Activated T-cell treated with anti-CD3 and anti-CD28 coated beads for 1 hour (primary cell): Measurements from ENCODE around the gene FAM234B.

Experiments
- DNase-seq: peaks from one replicate; pipeline ENCODE4 v3.0.0-alpha.2; 2020; ENCODE audit warnings: low read depth

FAM234B gene

DNA sequence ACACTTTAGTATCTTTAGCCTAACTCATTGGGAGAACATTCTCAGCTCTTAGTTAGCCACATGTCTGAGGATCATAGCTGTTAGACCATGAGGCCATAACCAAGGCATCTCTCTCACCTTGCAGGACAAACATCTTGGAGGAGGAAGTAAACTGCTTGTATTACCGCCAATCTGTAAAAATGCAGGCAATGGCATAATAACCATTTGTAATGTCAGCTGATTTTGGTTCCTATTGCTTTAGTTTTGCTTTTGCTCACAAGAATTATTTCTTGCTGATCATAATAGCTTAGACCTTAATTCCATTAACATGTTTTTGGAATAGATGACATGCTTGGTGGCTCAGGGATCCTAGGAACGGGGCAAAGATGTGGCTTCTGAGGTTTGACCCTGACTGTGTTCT lies 75.6 kb downstream of the FAM234B start:
- no peak for DNase-seq

DNA sequence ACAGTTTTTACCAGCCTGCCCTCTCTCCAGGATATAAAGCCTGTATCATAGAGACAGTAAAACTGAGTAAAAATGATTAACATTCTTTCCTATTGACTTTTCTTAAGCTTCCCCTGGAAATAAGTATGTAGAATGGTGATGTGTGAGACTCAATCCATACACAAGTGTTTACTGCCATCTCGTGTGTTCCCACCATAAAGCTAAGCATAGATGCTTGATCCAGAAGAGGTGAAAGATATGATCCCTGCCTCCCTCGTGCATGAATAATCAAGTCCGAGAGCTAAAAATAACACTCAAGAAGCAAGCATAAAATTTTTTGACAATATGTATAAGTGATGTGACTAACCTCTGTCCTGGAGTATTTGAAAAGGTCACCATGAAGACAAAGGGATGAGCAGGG lies 76.2 kb downstream of the FAM234B start:
- no peak for DNase-seq

DNA sequence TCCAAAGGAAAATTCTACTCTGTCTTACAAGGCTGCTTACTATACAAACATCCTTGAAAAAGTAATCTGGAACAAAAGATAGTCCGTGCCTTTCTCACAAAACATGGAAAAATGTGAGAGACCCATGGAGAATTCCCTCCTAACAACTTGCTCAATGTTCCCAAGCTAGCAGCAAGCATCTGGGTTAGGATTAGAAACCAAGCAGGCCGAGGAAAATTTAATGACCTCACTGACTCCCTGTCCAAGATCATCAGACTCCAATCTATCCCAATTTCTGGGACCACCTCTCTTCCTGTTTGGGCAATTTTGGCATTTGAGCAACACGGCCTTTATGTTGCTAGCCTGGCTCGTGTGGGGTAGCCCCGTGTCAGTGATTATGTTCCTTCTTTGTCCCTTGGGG lies 77.4 kb downstream of the FAM234B start:
- no peak for DNase-seq

DNA sequence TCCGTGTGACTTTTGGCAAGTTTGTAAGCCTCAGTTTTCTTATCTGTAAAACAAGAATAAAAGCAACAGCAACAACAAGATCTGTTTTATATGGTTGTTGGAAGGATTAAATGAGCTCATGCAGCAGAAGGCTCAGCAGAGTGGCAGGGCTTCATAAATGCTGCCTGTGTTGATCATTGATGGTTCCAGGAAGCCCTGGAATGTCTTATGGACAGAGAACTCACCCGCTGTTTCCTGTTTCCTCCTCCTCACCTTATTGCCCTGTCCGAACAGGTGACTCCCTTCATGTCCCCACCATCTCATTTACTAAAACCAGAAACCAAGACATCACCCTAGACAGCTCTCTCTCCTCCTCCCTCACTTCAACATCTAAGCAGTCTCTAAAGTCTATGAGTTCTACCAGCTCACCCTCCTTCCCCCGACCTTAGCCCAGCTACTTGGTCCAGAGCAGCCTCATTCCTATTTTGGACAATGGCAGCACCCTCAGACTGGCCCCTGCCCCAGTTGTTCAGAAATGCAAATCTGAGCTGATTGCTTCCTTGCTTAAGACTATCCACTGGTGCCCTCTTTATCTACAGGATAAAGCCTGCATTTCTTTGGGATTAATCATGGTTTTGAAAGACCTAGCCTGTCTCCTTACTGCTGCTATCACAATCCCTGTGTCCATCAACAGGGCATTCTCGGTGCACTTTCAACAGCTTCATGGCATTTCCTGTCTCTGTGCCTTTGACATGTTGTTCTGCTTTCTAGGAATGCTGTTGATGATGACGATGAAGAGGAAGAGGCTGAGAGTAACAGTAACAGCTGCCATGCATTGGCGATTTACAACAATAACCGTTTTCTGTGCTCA lies 80.7 kb downstream of the FAM234B start:
- DNase-seq, result no peak

DNA sequence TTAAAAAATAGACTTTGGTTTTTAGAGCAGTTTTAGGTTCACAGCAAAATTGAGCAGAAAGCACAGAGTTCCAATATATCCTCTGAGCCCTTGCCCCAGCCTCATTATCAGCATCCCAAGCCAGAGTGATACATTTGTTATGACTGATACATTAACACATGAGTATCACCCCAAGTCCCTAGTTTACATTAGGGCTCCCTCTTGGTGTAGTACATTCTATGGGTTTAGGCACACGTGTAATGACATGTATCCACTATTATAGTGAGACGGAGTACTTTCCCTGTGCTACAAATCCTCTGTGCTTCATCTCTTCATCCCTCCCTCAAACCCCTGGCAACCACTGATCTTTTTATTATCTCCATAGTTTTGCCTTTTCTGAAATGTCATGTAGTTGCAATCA lies 81.8 kb downstream of the FAM234B start:
- DNase-seq, result no peak

DNA sequence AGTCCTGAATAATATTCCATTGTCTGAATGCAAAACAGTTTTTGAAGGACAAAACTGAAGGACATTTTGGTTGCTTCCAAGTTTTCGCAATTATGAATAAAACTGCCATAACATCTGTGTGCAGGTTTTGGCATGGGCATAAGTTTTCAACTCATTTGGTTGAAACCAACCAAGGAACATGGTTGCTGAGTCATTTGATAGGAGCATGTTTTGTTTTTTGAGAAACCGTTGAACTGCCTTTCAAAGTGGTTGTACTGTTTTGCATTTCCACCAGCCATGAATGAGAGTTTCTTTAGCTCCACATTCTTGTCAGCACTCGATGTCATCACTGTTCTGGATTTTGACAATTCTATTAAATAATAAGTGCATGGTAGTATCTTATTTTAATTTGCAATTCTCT lies 82.3 kb downstream of the FAM234B start:
- DNase-seq, result no peak

DNA sequence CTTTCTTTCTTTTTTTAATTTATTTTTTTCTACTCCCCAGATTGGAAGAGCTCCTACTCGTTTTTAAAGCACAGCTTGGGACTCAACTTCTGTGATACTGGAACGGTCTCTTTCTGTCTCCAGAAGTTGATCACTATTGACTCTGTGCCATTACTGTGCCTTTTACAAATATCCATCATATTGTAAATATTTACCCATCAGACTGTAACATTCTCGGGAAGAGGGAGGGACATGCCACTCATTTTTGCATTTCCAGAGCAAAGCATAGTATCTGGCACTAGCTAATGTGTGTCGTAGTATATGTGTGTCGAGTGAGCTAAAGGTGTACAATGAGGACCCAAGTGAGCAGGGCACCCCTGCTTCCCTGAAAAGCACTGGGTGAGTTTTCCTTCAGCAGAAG lies 83.3 kb downstream of the FAM234B start:
- no peak for DNase-seq

DNA sequence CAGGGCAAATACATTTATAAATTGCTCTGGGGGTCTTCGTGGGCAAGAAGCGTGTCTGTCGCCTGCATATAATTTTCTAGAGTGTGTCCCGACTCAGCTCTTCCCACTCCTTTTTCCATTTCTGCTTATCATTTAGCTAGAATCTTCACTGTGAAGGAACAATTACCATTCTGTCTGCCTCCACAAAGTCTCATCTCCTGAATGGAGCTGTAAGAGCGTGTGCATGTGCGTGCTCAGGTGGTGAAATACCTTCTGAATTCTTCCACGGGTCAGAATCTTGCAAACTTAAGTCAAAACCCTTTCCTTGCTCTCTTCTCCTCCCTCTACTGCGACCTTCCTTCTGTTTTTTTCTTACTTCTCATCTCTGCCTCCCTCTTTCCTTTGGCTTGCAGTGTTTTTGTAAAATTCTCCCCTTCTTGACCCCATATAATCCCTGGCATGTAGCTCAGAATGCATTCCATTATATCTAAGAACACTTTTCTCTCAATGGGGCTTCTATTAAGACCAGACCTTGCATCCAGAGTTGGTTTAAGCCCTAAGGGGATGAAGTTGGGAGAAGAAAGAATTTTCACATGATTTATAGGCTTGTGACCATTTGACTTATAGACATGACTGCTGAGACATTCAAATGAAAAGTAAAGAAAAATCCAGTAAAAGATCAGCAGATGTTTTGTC lies 84.2 kb downstream of the FAM234B start:
- no peak for DNase-seq

DNA sequence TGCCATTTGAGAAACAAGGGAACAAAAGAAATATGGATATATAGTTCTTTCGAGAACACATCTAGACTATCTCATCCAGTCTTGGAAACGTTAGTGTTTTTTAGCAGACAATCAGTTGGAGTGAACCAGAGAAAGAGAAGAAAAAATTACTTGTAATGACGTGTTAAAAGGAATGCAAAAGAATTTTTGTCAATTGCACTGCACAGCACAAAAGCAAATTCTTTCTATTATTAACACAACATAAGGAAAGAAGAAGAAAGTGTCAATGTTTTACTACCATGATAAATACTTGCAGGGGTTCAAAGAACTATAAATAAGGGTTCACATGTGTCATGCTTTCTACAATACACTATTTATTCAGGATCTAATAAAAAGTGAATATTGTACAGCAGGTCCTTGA lies 86.8 kb downstream of the FAM234B start:
- DNase-seq, result no peak
